Activated T-cell treated with anti-CD3 and anti-CD28 coated beads for 24 hours (primary cell): Measurements from ENCODE around the gene BORA.
"Not testable (repeated sequence)": the region's sequence is repeated elsewhere in the genome, so short reads cannot be mapped to it uniquely, and the experiment has no call there.

ENCODE experiments used
- DNase-seq: peaks from one replicate; pipeline ENCODE4 v3.0.0-alpha.2; 2020; ENCODE audit warnings: low read depth

BORA gene

DNA sequence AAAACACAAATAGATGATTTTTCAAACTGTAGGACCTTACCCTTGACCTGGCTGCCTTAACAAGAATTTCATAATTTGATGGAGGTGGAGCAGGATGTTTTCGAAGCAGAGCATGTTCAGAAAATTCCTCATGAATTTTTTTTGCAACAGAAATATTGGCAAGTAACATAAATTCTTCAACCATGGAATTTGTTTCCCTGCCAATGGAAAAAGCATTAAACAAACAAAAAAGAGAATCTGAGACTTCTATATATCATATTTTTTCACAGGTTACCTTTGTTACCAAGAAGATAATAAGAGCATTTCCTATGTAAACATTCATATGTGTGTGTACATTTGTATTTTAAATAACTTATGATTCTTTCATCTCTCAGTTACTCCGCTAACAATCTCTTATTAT is 35.7 kb downstream of the BORA start:
- no peak for DNase-seq

DNA sequence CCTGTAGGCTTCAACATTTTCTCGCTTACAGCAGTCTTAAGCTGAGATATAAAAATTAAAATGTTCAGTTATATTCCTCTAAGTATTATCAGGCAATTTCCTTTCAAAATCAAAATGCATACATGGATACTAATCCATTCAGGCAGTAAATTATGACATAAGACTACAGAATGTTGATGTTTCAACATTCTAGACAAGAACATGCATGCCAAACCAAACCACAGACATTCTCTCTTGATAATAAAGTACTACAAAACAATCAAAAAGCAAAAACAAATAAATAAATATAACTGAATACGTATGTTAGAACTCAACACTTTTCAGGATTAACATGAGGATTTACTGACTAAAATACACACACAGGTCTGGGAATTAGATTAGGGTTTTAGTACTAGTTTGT is 46.3 kb downstream of the BORA start:
- DNase-seq = no peak

DNA sequence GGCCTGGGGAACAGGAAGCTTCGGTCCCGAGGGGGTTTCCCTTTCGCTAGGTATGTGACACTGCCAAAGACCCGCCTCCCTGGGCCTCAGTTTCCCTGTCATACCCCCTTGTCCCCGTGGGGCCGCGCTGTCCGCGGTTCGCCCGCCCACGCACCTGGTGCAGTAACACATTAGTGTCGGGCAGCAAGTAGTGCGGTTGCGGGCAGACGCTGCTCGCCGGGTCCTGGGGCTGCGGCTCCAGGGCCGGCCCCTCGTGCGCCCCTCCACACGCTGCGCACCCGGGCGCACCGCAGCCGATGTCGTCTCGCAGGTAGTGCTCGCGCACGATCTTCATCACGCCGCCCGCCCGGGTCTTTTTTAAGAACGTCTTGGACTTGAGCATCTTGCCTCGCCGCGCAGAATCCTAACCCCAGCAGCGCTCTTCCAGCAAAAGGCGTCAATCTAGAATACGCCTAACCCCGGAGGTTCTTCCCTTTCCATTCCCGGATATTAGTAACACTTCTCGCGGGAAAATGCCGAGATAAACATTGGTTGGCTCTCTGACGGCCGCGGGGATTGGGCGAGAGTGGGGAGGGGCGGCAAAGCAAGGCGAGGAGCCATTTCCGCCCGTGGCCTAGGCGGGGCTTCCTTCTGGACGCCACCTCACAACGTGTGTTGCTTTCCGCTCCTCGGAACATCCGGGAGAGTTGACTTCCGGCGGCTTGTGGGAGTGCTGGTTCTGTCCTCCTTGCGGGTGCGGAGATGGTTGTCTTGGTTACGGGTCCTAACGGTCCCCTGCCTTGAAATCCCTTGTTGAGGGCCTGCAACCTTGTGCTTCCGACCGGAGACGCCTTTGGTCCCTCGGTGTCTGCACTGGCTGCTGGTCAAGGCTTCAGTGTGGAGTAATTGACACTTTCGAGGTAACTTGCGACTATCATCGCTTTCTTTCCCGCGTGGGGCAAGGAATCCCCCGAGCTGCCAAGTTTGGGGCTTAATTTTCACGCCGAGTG is 54.0 kb downstream of the BORA start, which contains the start of the genes DIS3 and PIBF1:
Gene DIS3 (minus strand): TSS at position 450 of the 989 bp plus-strand sequence. CDS start 68 bp downstream, at position 382.
Gene PIBF1 (plus strand): TSS at position 683 of the 989 bp plus-strand sequence. CDS start 1,337 bp downstream, outside the sequence.
- peak; percentile 98 for DNase-seq

DNA sequence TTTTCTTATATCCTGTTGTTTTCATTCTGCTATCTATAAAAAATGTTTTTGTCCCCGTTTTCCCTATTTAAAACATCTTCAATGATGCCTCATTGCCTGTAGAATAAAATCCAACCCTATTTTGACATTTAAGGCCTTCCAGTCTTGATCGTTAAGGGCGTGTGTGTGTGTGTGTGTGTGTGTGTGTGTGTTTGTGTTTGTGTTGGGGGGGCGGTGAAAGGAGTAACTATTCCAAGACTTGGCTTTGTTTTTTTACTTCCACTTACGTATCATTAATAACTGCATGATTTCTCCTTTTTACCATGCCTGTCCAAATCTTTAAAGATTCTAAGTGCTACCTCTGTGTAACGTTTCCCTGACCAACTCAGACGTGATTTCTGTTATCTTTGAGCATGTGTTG is 55.0 kb downstream of the BORA start:
- DNase-seq = no peak

DNA sequence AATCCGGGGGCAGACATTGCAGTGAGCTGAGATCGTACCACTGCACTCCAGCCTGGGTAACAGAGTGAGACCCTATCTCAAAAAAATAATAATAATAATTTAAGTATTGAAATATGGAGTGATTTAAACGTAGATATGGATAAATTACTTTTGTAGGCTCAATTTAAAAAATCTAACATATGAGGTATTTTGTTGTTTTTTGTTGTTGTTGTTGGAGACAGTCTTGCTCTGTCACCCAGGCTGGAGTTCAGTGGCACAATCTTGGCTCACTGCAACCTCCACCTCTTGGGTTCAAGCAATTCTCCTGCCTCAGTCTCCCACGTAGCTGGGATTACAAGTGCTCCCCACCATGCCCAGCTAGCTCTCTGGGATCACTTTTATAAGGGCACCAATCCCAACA is 57.0 kb downstream of the BORA start:
- not testable (repeated sequence) for DNase-seq

DNA sequence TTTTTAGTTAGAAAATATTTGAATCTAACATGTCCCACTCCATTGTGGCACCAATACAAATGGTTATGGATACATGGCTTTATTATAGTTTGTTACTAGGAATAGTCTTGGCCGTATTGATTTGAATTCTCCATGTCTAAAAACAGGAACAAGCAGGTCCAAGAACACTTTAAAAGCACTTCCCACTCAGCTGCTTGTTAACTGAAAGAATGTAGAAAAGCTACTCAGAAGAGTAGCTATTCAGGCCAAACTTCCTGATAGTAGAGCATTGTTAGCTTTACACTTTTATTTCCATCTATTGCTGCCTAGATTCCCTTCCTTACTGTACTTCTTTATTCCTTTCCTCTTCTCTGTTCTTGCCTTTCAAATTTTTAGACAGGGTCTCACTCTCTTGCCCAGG is 61.1 kb downstream of the BORA start:
- DNase-seq = no peak

DNA sequence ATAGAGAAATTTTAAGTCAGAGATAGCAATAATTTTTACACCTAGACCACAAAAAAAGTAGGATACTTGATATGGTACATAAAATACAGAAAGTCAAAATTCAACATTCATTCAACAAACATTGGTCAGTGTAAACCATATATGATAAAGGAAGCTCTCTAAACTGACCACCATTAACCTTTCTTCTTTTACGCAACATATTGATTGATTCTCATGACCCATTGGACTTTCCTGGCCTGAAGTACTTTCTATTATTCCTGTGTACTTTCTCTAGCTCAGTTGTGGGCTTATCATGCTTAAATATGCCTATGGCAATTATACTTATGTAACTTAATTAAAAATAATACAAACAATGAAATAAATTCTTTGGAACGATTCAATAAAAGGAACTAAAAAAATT is 64.9 kb downstream of the BORA start:
- no peak for DNase-seq

DNA sequence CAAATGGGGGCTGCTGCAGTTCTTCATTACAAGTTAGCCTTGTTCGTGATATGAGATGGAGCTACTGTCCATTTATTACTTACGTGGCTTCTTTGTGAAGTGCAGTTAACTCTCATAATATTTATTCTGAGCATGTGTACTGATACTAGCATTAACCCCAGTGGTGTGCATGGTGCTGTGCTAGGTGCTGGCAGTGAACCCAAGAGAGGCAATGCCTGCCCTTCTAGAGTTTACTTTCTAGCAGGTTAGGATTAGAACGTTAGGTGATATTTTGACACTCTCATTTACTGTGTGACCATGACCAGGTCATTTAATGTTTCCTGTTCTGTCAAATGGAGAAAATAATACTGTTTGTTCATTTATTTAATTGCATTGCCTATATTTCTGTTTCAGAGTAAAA is 71.1 kb downstream of the BORA start:
- no peak for DNase-seq

DNA sequence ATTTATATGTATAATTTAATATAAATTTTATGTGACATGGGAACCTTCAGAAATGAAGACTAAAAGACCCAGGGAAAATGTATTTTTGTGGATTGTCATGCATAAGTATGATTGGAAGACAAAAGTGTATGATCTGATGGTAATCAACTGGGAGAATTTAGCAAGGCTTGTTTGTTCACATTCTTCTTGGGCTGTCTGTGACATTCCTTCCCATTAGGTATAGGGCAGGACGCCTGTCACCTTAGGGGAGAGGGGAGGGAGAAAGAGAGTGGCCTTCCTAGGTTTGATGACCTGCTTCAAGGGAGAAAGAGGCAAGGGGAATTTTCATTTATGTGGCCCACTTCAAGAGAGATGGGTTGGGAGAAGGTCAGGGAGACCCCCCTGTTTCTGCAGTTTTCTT is 76.6 kb downstream of the BORA start:
- no peak for DNase-seq
